HEK293 (cell line): ENCODE data around the gene GID8.

ENCODE experiments used
- BCL6B ChIP-seq: fragments of 450-650 bp; formaldehyde crosslinking; IDR thresholded peaks from 2 replicates; pipeline ENCODE4 v1.5.1; 2017; ENCODE audit warnings: missing biosample characterization, missing genetic modification characterization
- CTCF ChIP-seq: fragments of 450-650 bp; formaldehyde crosslinking; IDR thresholded peaks from 2 replicates; pipeline ENCODE4 v1.5.1; 2016; ENCODE audit warnings: missing biosample characterization, missing genetic modification characterization
- HOXC10 ChIP-seq: sonication (generic); formaldehyde crosslinking; IDR thresholded peaks from 2 replicates; pipeline ENCODE4 v1.8.1; 2023; ENCODE audit warnings: mild to moderate bottlenecking, missing genetic modification reagents
- KLF10 ChIP-seq: fragments of 450-650 bp; IDR thresholded peaks from 2 replicates; pipeline ENCODE4 v1.5.1; 2018; ENCODE audit warnings: missing biosample characterization, mild to moderate bottlenecking, missing genetic modification characterization
- REST ChIP-seq: fragments of 450-650 bp; formaldehyde crosslinking; IDR thresholded peaks from 2 replicates; pipeline ENCODE4 v1.5.1; 2016; ENCODE audit warnings: missing biosample characterization, missing genetic modification characterization
- YY1 ChIP-seq: fragments of 450-650 bp; formaldehyde crosslinking; IDR thresholded peaks from 2 replicates; pipeline ENCODE4 v1.5.1; 2018; ENCODE audit warnings: missing biosample characterization, missing genetic modification characterization
- ZNF10 ChIP-seq: fragments of 450-650 bp; formaldehyde crosslinking; IDR thresholded peaks from 2 replicates; pipeline ENCODE4 v1.5.1; 2017; ENCODE audit warnings: missing biosample characterization, missing genetic modification characterization
- ZNF133 ChIP-seq: fragments of 450-650 bp; formaldehyde crosslinking; IDR thresholded peaks from 2 replicates; pipeline ENCODE4 v1.5.1; 2016; ENCODE audit warnings: missing biosample characterization, missing genetic modification characterization
- ZNF280C ChIP-seq: fragments of 450-650 bp; formaldehyde crosslinking; IDR thresholded peaks from 2 replicates; pipeline ENCODE4 v1.5.1; 2016; ENCODE audit warnings: missing biosample characterization, missing genetic modification characterization
- ZNF398 ChIP-seq: fragments of 450-650 bp; formaldehyde crosslinking; IDR thresholded peaks from 2 replicates; pipeline ENCODE4 v1.5.1; 2017; ENCODE audit warnings: missing biosample characterization, missing genetic modification characterization
- ZNF704 ChIP-seq: fragments of 450-650 bp; formaldehyde crosslinking; IDR thresholded peaks from 2 replicates; pipeline ENCODE4 v1.5.1; 2016; ENCODE audit warnings: missing biosample characterization, missing genetic modification characterization
- ZNF777 ChIP-seq: fragments of 450-650 bp; formaldehyde crosslinking; IDR thresholded peaks from 2 replicates; pipeline ENCODE4 v1.5.1; 2017; ENCODE audit warnings: missing biosample characterization, missing genetic modification characterization, borderline replicate concordance

- TF ChIP-seq YY1 (tag by site-specific recombination) (no peak), ZNF704 (tag by site-specific recombination) (no peak), CTCF (tag by site-specific recombination) (no peak), KLF10 (no peak), REST (no peak), ZNF777 (tag by site-specific recombination) (no peak), ZNF10 (tag by site-specific recombination) (no peak), ZNF133 (no peak), ZNF398 (tag by site-specific recombination) (no peak), ZNF280C (tag by site-specific recombination) (no peak), BCL6B (tag by site-specific recombination) (no peak), HOXC10 (no peak)
Measured at GRCh38 chr20:62990306-62990825, 52.4 kb downstream of the GID8 start.
